Smooth muscle cell (in vitro differentiated cells): Measurements from ENCODE around the gene CDC14A. TPM values are rescaled to one million over a fixed set of nuclear protein-coding genes. Genes with fewer than 3 reads are reported as not detected.

Experiments used
- DNase-seq: peaks from one replicate; lab custom pipeline; 2025; ENCODE audit not compliant: unreplicated experiment; lab: John Stamatoyannopoulos, UW
- H2AFZ ChIP-seq: fragments of 200-600 bp; sonication (generic); 2 replicates; pipeline ENCODE4 v1.6.0; 2016; ENCODE audit warnings: antibody characterized with exemption, low read depth, mild to moderate bottlenecking
- H3F3A ChIP-seq: fragments of 200-600 bp; sonication (generic); 2 replicates; pipeline ENCODE4 v1.6.0; 2017; ENCODE audit warnings: antibody characterized with exemption, low read depth
- H3K27ac ChIP-seq: fragments of 200-600 bp; sonication (generic); 2 replicates; pipeline ENCODE4 v1.5.1; 2016; ENCODE audit warnings: low read depth, mild to moderate bottlenecking
- H3K27me3 ChIP-seq: fragments of 200-600 bp; sonication (generic); 2 replicates; pipeline ENCODE4 v1.6.1; 2016; ENCODE audit warnings: low read depth, mild to moderate bottlenecking
- H3K36me3 ChIP-seq: fragments of 200-600 bp; sonication (generic); 2 replicates; pipeline ENCODE4 v1.5.1; 2016; ENCODE audit warnings: low read depth
- H3K4me1 ChIP-seq: fragments of 200-600 bp; sonication (generic); 2 replicates; pipeline ENCODE4 v1.5.1; 2016; ENCODE audit warnings: low read depth
- H3K4me2 ChIP-seq: fragments of 200-600 bp; sonication (generic); 2 replicates; pipeline ENCODE4 v1.6.0; 2016; ENCODE audit warnings: mild to moderate bottlenecking
- H3K4me3 ChIP-seq: fragments of 200-600 bp; sonication (generic); 2 replicates; pipeline ENCODE4 v1.5.1; 2016; ENCODE audit warnings: mild to moderate bottlenecking
- H3K79me2 ChIP-seq: fragments of 200-600 bp; sonication (generic); 2 replicates; pipeline ENCODE4 v1.6.0; 2016; ENCODE audit warnings: low read depth, mild to moderate bottlenecking
- H3K9ac ChIP-seq: fragments of 200-600 bp; sonication (generic); 2 replicates; pipeline ENCODE4 v1.6.0; 2016; ENCODE audit warnings: low read depth
- H3K9me3 ChIP-seq: fragments of 200-600 bp; sonication (generic); replicated peaks from 2 replicates; pipeline ENCODE4 v1.5.1; 2016; ENCODE audit warnings: low read depth
- H4K20me1 ChIP-seq: fragments of 200-600 bp; sonication (generic); 2 replicates; pipeline ENCODE4 v1.6.0; 2016; ENCODE audit warnings: low read depth
- WGBS: methylation state at CpG from one replicate; pipeline ENCODE4 v1.1.7; 2016; ENCODE audit warnings: low lambda C conversion rate; 5-methylcytosine and 5-hydroxymethylcytosine counted together
- polyA plus RNA-seq: library from polyadenylated mRNA; unstranded; fragments of >200 nt; fragmentation: Nextera tagmentation; extraction: Ambion mirVana; gene quantifications from 2 replicates; pipeline ENCODE4 v1.2.1, GENCODE V29; 2016
- total RNA-seq: library from RNA; depleted of rRNA; stranded (reverse); fragments of >200 nt; gene quantifications from 2 replicates; pipeline ENCODE4 v1.2.3, GENCODE V29; 2014
- TF ChIP-seq, protein P1 (sequence below): fragments of 200-600 bp; sonication (generic); IDR thresholded peaks from 2 replicates; pipeline ENCODE4 v1.5.1; 2017; ENCODE audit warnings: borderline replicate concordance, mild to moderate bottlenecking, antibody characterized with exemption; ENCODE audit not compliant: insufficient read depth, poor library complexity, severe bottlenecking

CDC14A gene
- total and polyA plus RNA-seq, 2 experiments from 2014 or later = 2.8 to 15.9 TPM

DNA sequence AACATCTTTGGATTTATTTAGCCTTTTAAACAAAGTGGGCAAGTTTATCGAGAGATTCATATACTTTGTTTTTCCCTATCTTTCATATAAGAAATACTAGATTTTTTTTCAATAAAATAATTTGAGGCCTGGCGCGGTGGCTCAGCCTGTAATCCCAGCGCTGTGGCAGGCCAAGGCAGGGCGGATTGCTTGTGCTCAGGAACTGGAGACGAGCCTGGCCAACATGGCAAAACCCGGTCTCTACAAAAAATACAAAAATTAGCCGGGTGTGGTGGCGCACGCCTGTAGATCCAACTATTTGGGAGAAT lies 1.6 kb upstream of the CDC14A start:
- Histone ChIP-seq H4K20me1 (peaks cover 17% of the 10 kb centered on the region), H3K79me2 (peaks cover 14% of the 10 kb centered on the region), H3K4me1 (peaks cover 19% of the 10 kb centered on the region), H3K9me3 (no peaks in the 10 kb centered on the region), H3K4me2 (peak overlapping the region; percentile 92), H3K36me3 (no peaks in the 10 kb centered on the region), H3F3A (peaks cover 24% of the 10 kb centered on the region), H2AFZ (peak overlapping the region; percentile 91), H3K27ac (peak overlapping the region; percentile 87), H3K9ac (peak overlapping the region; percentile 88), H3K27me3 (no peaks in the 10 kb centered on the region), H3K4me3 (peak overlapping the region; percentile 92)
- no peak for DNase-seq
- TF ChIP-seq, protein P1, sequence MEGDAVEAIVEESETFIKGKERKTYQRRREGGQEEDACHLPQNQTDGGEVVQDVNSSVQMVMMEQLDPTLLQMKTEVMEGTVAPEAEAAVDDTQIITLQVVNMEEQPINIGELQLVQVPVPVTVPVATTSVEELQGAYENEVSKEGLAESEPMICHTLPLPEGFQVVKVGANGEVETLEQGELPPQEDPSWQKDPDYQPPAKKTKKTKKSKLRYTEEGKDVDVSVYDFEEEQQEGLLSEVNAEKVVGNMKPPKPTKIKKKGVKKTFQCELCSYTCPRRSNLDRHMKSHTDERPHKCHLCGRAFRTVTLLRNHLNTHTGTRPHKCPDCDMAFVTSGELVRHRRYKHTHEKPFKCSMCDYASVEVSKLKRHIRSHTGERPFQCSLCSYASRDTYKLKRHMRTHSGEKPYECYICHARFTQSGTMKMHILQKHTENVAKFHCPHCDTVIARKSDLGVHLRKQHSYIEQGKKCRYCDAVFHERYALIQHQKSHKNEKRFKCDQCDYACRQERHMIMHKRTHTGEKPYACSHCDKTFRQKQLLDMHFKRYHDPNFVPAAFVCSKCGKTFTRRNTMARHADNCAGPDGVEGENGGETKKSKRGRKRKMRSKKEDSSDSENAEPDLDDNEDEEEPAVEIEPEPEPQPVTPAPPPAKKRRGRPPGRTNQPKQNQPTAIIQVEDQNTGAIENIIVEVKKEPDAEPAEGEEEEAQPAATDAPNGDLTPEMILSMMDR = no peak
- 52% methylated on average over 10 of the region's 10 CpGs for WGBS

GRCh38 chr1:100351095-100351887 lies 1.0 kb upstream of the CDC14A start:
- H3K4me3 ChIP-seq = peak overlapping the region; percentile 92
- H2AFZ ChIP-seq = peak overlapping the region; percentile 91
- H3K9ac ChIP-seq = peak overlapping the region; percentile 88
- no peaks in the 10 kb centered on the region for H3K9me3 ChIP-seq
- H3F3A ChIP-seq = peaks cover 24% of the 10 kb centered on the region
- no peaks in the 10 kb centered on the region for H3K36me3 ChIP-seq
- peak; percentile 71 for DNase-seq
- peaks cover 19% of the 10 kb centered on the region for H4K20me1 ChIP-seq
- peaks cover 20% of the 10 kb centered on the region for H3K79me2 ChIP-seq
- no peaks in the 10 kb centered on the region for H3K27me3 ChIP-seq
- TF ChIP-seq, protein P1 = no peak
- peak overlapping the region; percentile 87 for H3K27ac ChIP-seq
- peaks cover 19% of the 10 kb centered on the region for H3K4me1 ChIP-seq
- 2% methylated on average over 35 of the region's 36 CpGs for WGBS
- peak overlapping the region; percentile 92 for H3K4me2 ChIP-seq

- Histone ChIP-seq H3K36me3 (no peaks in the 10 kb centered on the region), H2AFZ (peak overlapping the region; percentile 91), H3F3A (peaks cover 24% of the 10 kb centered on the region), H3K4me1 (peaks cover 19% of the 10 kb centered on the region), H3K4me3 (peak overlapping the region; percentile 92), H3K27ac (peak overlapping the region; percentile 87), H3K27me3 (no peaks in the 10 kb centered on the region), H3K79me2 (peaks cover 37% of the 10 kb centered on the region), H3K9me3 (no peaks in the 10 kb centered on the region), H3K4me2 (peak overlapping the region; percentile 92), H3K9ac (peak overlapping the region; percentile 88), H4K20me1 (peaks cover 28% of the 10 kb centered on the region)
- WGBS = 1% methylated on average over 28 of the region's 28 CpGs
- peak; percentile 46 for DNase-seq
- TF ChIP-seq, protein P1 = no peak
These were observed 930 bp downstream of the CDC14A start for GRCh38 chr1:100353071-100353801.
